DMS114 treated with DMSO at 0.1 percent for 48 hours (cell line): ENCODE data around the gene DQX1.
"Not testable (repeated sequence)": the region's sequence is repeated elsewhere in the genome, so short reads cannot be mapped to it uniquely, and the experiment has no call there.

Experiments used
- DNase-seq: peaks from one replicate; lab custom pipeline; 2025; ENCODE audit not compliant: unreplicated experiment; lab: John Stamatoyannopoulos, UW

The DQX1 gene

GRCh38 chr2:74470742-74471141 lies 55.3 kb downstream of the DQX1 start:
- not testable (repeated sequence) for DNase-seq
